Lower leg skin (tissue), 4 donors: ENCODE data around the gene HAX1. TPM values are rescaled to one million over a fixed set of nuclear protein-coding genes. Genes with fewer than 3 reads are reported as not detected.

ENCODE experiments used
- DNase-seq, 2 donors: peaks; one replicate each; pipeline ENCODE4 v3.0.0-alpha.2; 2019; ENCODE audit warnings: low spot score in 2 of 2
- H3K4me3 ChIP-seq: fragments of 200-600 bp; sonication (generic); 2 replicates; pipeline ENCODE4 v1.5.1; 2017; ENCODE audit warnings: mild to moderate bottlenecking, low read depth; ENCODE audit not compliant: poor library complexity, severe bottlenecking
- POLR2A ChIP-seq, 2 donors: fragments of 450-650 bp; IDR thresholded peaks; one replicate each; pipeline ENCODE4 v1.6.1; 2016 to 2017; ENCODE audit warnings: antibody characterized with exemption in 2 of 2, mild to moderate bottlenecking in 1 of 2, moderate library complexity in 1 of 2
- WGBS, 2 donors: methylation state at CpG; one replicate each; pipeline ENCODE4 v1.1.5; 2018; 5-methylcytosine and 5-hydroxymethylcytosine counted together
- intact Hi-C: fragments of 100-400 bp; cut with DNase I; formaldehyde crosslinking; loops from one replicate; pipeline ENCODE4 v1.15.0; 2023; ENCODE audit warnings: low total_unique reads
- total RNA-seq, 4 donors: library from RNA; depleted of rRNA; stranded (reverse); fragments of >200 nt; gene quantifications; one replicate each; pipeline ENCODE4 v1.1.0, GENCODE V29; 2016
- TF ChIP-seq, protein P1 (sequence below), 3 donors: fragments of 450-650 bp; IDR thresholded peaks; one replicate each; pipeline ENCODE4 v1.5.1; 2016; ENCODE audit warnings: antibody characterized with exemption in 3 of 3, mild to moderate bottlenecking in 3 of 3, moderate library complexity in 2 of 3

The HAX1 gene
- total RNA-seq, 4 donors from 2014 or later, result 52.7 to 83.4 (median 71.6) TPM

DNA sequence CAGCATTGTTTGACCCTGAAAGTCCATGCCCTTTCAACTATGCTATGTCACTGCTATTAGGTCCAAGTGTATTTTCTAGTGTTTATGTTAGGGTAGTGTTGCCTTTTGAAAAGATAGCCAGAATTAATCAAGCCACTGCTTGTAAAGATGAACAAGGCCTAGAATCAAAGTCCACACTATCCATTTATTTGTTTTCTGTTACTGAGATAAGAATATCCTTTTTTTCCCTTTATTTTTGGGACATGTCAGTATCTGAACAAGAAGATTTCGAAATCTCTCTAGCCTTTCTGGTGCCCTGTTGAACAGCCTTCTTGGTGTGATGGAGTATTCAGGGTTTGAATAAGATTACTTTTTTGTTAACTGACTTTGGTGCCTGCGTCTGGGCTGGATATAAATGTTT is 35.0 kb upstream of the HAX1 start:
- 96% methylated on average over 2 of the region's 2 CpGs for WGBS, 2 donors
- intact Hi-C loops, result no loop called here
- no peak for DNase-seq
- H3K4me3 ChIP-seq, result no peak overlapping the region
- no peak for TF ChIP-seq POLR2A (IDR thresholded peaks at IDR 0.05)
- TF ChIP-seq, protein P1, sequence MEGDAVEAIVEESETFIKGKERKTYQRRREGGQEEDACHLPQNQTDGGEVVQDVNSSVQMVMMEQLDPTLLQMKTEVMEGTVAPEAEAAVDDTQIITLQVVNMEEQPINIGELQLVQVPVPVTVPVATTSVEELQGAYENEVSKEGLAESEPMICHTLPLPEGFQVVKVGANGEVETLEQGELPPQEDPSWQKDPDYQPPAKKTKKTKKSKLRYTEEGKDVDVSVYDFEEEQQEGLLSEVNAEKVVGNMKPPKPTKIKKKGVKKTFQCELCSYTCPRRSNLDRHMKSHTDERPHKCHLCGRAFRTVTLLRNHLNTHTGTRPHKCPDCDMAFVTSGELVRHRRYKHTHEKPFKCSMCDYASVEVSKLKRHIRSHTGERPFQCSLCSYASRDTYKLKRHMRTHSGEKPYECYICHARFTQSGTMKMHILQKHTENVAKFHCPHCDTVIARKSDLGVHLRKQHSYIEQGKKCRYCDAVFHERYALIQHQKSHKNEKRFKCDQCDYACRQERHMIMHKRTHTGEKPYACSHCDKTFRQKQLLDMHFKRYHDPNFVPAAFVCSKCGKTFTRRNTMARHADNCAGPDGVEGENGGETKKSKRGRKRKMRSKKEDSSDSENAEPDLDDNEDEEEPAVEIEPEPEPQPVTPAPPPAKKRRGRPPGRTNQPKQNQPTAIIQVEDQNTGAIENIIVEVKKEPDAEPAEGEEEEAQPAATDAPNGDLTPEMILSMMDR (IDR thresholded peaks at IDR 0.05), result no peak

DNA sequence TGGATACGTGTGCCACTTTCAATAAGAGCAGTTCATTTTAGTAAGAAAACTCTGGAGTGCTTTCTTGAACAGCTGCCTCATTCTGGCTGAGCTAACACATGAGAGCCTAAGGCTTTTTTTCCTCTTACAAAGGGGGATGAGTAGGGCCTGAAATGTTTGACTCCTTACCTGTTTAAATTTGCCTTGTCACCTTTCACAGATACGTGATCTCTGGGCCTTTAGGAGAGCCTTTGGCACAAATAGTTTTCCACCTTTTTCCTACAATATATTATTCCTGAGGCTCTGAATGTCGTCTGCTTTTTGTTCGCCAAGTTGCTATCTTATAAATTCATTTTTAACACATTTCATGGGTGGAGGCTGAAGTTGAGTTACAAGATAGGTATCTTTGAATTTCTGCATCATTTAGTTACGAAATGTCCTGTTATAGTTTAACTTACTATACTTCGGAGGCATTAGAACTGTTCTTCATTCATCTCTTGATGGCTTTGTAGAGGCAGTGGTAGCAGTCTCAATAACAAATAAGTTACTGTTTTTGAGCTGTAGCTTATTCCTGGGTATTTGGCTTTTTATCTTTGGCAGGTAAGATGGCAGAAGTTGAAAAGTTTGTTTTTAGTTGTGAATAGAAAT is 34.4 kb upstream of the HAX1 start:
- intact Hi-C loops, result no loop called here
- no peak for DNase-seq
- H3K4me3 ChIP-seq, result no peak overlapping the region
- TF ChIP-seq POLR2A (IDR thresholded peaks at IDR 0.05), result no peak
- TF ChIP-seq, protein P1 (IDR thresholded peaks at IDR 0.05), result no peak
- 92% methylated on average over 6 of the region's 6 CpGs for WGBS, 2 donors

DNA sequence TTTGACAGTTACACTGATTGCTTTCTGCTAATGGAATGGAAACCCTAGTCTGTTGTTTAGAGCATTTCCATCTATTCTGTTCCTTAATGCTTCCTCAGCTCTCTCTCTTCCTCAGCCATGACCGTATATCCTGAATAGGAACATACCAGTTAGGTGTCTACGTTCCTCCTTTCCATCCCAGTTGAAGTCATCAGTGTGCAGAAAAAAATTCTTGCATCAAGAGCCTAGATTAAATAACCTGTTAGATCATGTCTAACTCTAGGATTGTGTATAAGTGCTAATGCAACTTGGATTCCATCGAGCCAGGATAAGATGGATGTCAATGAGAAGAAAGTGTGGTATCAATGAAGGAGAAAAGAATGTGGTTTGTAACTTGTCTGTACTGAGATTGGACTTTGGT is 32.9 kb upstream of the HAX1 start:
- TF ChIP-seq, protein P1 (IDR thresholded peaks at IDR 0.05), result no peak
- no peak for TF ChIP-seq POLR2A (IDR thresholded peaks at IDR 0.05)
- intact Hi-C loops, result no loop called here
- 79 to 82% methylated on average over 3 of the region's 3 CpGs for WGBS, 2 donors
- DNase-seq, result no peak
- no peak overlapping the region for H3K4me3 ChIP-seq

DNA sequence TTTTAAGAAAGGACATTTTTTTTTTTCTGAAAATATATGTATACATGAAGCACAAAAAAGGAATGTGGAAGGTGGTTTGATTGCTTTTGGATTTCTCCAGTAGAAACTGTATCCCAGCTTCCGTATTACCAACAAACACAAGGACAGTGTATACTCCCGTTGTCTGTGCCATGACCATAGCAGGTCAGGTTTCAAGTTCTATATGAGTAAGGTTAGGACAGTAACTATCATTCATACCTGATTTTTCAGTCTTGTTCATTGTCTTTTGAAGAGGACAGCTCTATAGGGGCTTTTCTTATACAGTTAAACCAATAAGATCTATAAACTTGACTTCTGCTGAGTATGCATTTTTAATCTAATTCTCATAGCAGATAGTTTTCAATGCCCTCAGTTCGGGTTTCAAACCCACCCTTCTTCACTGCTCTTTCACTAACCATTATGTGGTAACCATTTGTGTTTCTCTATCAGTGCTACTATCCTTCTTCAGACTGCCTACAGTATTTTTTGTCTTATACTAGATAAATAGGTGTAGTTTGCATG is 32.1 kb upstream of the HAX1 start:
- DNase-seq, result no peak
- intact Hi-C loops, result no loop called here
- no peak overlapping the region for H3K4me3 ChIP-seq
- 91 to 94% methylated on average over 3 of the region's 3 CpGs for WGBS, 2 donors
- TF ChIP-seq POLR2A (IDR thresholded peaks at IDR 0.05), result no peak
- TF ChIP-seq, protein P1 (IDR thresholded peaks at IDR 0.05), result no peak

DNA sequence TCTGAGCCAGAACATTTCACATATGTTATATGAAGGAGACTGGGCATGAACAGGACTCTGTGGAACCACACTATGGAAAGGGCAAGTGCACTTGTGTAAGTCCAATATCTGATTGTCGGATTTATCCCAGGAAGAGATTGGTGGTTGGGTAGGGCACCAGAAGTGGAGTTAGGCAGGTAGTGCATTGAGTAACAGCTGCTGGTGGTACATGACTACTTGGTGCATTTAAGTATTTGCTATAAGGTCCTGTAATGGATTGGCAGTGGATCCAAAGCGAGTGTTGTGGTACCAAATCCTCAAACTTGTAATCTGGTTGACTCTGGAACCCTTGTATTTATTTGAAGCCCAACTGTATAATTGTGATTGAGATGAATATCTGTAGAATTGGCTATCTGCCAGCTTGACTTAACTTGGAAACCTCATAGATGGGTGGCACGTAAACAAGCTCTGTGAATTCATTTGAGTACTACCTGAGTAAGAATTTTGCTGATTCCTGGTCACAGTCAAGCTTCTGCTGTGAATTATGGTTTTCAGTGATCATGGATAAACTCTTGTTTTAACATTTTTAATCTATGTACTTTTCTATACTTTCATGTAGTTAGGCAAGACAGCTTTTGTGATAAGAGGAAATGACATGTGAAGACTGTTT is 30.6 kb upstream of the HAX1 start:
- DNase-seq, result no peak
- WGBS, 2 donors, result 84 to 85% methylated on average over 3 of the region's 3 CpGs
- no peak for TF ChIP-seq POLR2A (IDR thresholded peaks at IDR 0.05)
- TF ChIP-seq, protein P1 (IDR thresholded peaks at IDR 0.05), result no peak
- no peak overlapping the region for H3K4me3 ChIP-seq
- intact Hi-C loops, result no loop called here
